ENCODE data around the gene AGPAT3.

AGPAT3 gene

GRCh38 chr21:43938751-43939442, 73.9 kb downstream of the AGPAT3 start:
- H3K4me3 ChIP-seq (ENCODE audit: low read length): peak overlapping the region; percentile 59; the same call in 1 of the 2 replicates
- no peak for TF ChIP-seq ZNF274 (IDR thresholded peaks at IDR 0.05; ENCODE audit: low read depth, low read length)

- no peak overlapping the region for H3K4me3 ChIP-seq (ENCODE audit: low read length)
- no peak for TF ChIP-seq ZNF274 (IDR thresholded peaks at IDR 0.05; ENCODE audit: low read depth, low read length)
Observed at GRCh38 chr21:43939443-43940328, 74.7 kb downstream of the AGPAT3 start.

- TF ChIP-seq ZNF274 (IDR thresholded peaks at IDR 0.05; ENCODE audit: low read depth, low read length): no peak
- no peak overlapping the region for H3K4me3 ChIP-seq (ENCODE audit: low read length)
Observed at GRCh38 chr21:43940329-43941050, 75.5 kb downstream of the AGPAT3 start.

- no peak overlapping the region for H3K4me3 ChIP-seq (ENCODE audit: low read length)
- TF ChIP-seq ZNF274 (IDR thresholded peaks at IDR 0.05; ENCODE audit: low read depth, low read length): no peak
Observed at GRCh38 chr21:43942201-43942600, 77.2 kb downstream of the AGPAT3 start.

- no peak for TF ChIP-seq ZNF274 (IDR thresholded peaks at IDR 0.05; ENCODE audit: low read depth, low read length)
- H3K4me3 ChIP-seq (ENCODE audit: low read length): no peak overlapping the region
Observed at GRCh38 chr21:43942621-43943020, 77.6 kb downstream of the AGPAT3 start.

- TF ChIP-seq ZNF274 (IDR thresholded peaks at IDR 0.05; ENCODE audit: low read depth, low read length): no peak
- no peak overlapping the region for H3K4me3 ChIP-seq (ENCODE audit: low read length)
Observed at GRCh38 chr21:43943512-43944077, 78.6 kb downstream of the AGPAT3 start.

- no peak for TF ChIP-seq ZNF274 (IDR thresholded peaks at IDR 0.05; ENCODE audit: low read depth, low read length)
- H3K4me3 ChIP-seq (ENCODE audit: low read length): no peak overlapping the region
Observed at GRCh38 chr21:43944078-43944633, 79.1 kb downstream of the AGPAT3 start.

- TF ChIP-seq ZNF274 (IDR thresholded peaks at IDR 0.05; ENCODE audit: low read depth, low read length): no peak
- H3K4me3 ChIP-seq (ENCODE audit: low read length): no peak overlapping the region
Observed at GRCh38 chr21:43944757-43945156, 79.7 kb downstream of the AGPAT3 start.

GRCh38 chr21:43948740-43949498, 83.9 kb downstream of the AGPAT3 start:
- TF ChIP-seq ZNF274 (IDR thresholded peaks at IDR 0.05; ENCODE audit: low read depth, low read length): no peak
- H3K4me3 ChIP-seq (ENCODE audit: low read length): no peak overlapping the region

GRCh38 chr21:43949499-43950208, 84.6 kb downstream of the AGPAT3 start:
- H3K4me3 ChIP-seq (ENCODE audit: low read length): no peak overlapping the region
- TF ChIP-seq ZNF274 (IDR thresholded peaks at IDR 0.05; ENCODE audit: low read depth, low read length): no peak

GRCh38 chr21:43950481-43950880, 85.5 kb downstream of the AGPAT3 start:
- TF ChIP-seq ZNF274 (IDR thresholded peaks at IDR 0.05; ENCODE audit: low read depth, low read length): no peak
- no peak overlapping the region for H3K4me3 ChIP-seq (ENCODE audit: low read length)

GRCh38 chr21:43950936-43951335, 85.9 kb downstream of the AGPAT3 start:
- TF ChIP-seq ZNF274 (IDR thresholded peaks at IDR 0.05; ENCODE audit: low read depth, low read length): no peak
- H3K4me3 ChIP-seq (ENCODE audit: low read length): no peak overlapping the region
